Neutrophil (primary cell): ENCODE data around the gene BRD7.
A peak's percentile ranks its signal among the peaks of the same experiment; 100 is the strongest.

Experiments used
- H3K27ac ChIP-seq: fragments of 200-600 bp; sonication (generic); 2 replicates; pipeline ENCODE4 v1.5.1; 2016; ENCODE audit warnings: mild to moderate bottlenecking, moderate library complexity
- H3K27me3 ChIP-seq: fragments of 200-600 bp; sonication (generic); 2 replicates; pipeline ENCODE4 v1.6.0; 2016; ENCODE audit warnings: mild to moderate bottlenecking
- H3K36me3 ChIP-seq: fragments of 200-600 bp; sonication (generic); 2 replicates; pipeline ENCODE4 v1.5.1; 2017
- H3K4me1 ChIP-seq, 2 experiments: fragments of 200-600 bp in 1 of 2; sonication (generic) in 1 of 2; 1 replicate in 1 of 2; 2 replicates in 1 of 2; pipeline versions ENCODE4 v1.5.1 to v1.6.1; 2013 to 2016; ENCODE audit warnings: low read depth in 1 of 2, low read length in 1 of 2, mild to moderate bottlenecking in 1 of 2, moderate library complexity in 1 of 2; ENCODE audit not compliant: control insufficient read depth in 1 of 2, insufficient read depth in 1 of 2
- H3K4me3 ChIP-seq, 2 experiments: fragments of 200-600 bp in 1 of 2; sonication (generic) in 1 of 2; 1 replicate in 1 of 2; 2 replicates in 1 of 2; pipeline ENCODE4 v1.5.1; 2013 to 2016; ENCODE audit warnings: low read depth in 1 of 2, low read length in 1 of 2, mild to moderate bottlenecking in 1 of 2, moderate library complexity in 1 of 2
- H3K9me3 ChIP-seq: fragments of 200-600 bp; sonication (generic); 2 replicates; pipeline ENCODE4 v1.5.1; 2016
- CTCF ChIP-seq: fragments of 200-600 bp; sonication (generic); IDR thresholded peaks from 2 replicates; pipeline ENCODE4 v1.5.1; 2016; ENCODE audit warnings: antibody characterized with exemption

Gene BRD7

GRCh38 chr16:50363656-50364055 lies 5.1 kb downstream of the BRD7 start:
- H3K4me1 ChIP-seq, result peaks cover 21 to 25% of the 10 kb centered on the region in 2 experiments
- H3K36me3 ChIP-seq, result peaks cover 33% of the 10 kb centered on the region

GRCh38 chr16:50360779-50361178 lies 8.0 kb downstream of the BRD7 start:
- Histone ChIP-seq H3K9me3 (no peaks in the 10 kb centered on the region), H3K36me3 (peaks cover 46% of the 10 kb centered on the region), H3K27ac (no peak overlapping the region), H3K4me3 (no peak overlapping the region), H3K4me1 (peaks cover 0 to under 1% of the 10 kb centered on the region in 2 experiments), H3K27me3 (no peaks in the 10 kb centered on the region)
- no peak for TF ChIP-seq CTCF

More at GRCh38 chr16:50363656-50364055, 5.1 kb downstream of the BRD7 start:
- no peaks in the 10 kb centered on the region for H3K27me3 ChIP-seq
- TF ChIP-seq CTCF, result no peak
- no peaks in the 10 kb centered on the region for H3K9me3 ChIP-seq
- no peak overlapping the region for H3K4me3 ChIP-seq
- H3K27ac ChIP-seq, result no peak overlapping the region

- H3K36me3 ChIP-seq, result peaks cover 46% of the 10 kb centered on the region
- TF ChIP-seq CTCF, result no peak
- H3K27ac ChIP-seq, result no peak overlapping the region
- H3K4me3 ChIP-seq, result no peak overlapping the region
- no peaks in the 10 kb centered on the region for H3K27me3 ChIP-seq
- no peaks in the 10 kb centered on the region for H3K4me1 ChIP-seq
- H3K9me3 ChIP-seq, result no peaks in the 10 kb centered on the region
Measured at GRCh38 chr16:50360033-50360778, 8.6 kb downstream of the BRD7 start.

- H3K27ac ChIP-seq, result no peak overlapping the region
- no peak overlapping the region for H3K4me3 ChIP-seq
- H3K4me1 ChIP-seq, result no peaks in the 10 kb centered on the region
- TF ChIP-seq CTCF, result no peak
- peaks cover 43% of the 10 kb centered on the region for H3K36me3 ChIP-seq
- H3K9me3 ChIP-seq, result no peaks in the 10 kb centered on the region
- no peaks in the 10 kb centered on the region for H3K27me3 ChIP-seq
Measured at GRCh38 chr16:50359626-50360025, 9.2 kb downstream of the BRD7 start.

- H3K36me3 ChIP-seq, result peaks cover 44% of the 10 kb centered on the region
Measured at GRCh38 chr16:50354629-50355456, 13.9 kb downstream of the BRD7 start.

More at GRCh38 chr16:50354629-50355456, 13.9 kb downstream of the BRD7 start:
- Histone ChIP-seq H3K27me3 (no peaks in the 10 kb centered on the region), H3K9me3 (no peaks in the 10 kb centered on the region), H3K4me1 (no peaks in the 10 kb centered on the region), H3K27ac (no peak overlapping the region), H3K4me3 (no peak overlapping the region)
- TF ChIP-seq CTCF, result peak; percentile 66
